Measurements from ENCODE around the gene ZNF784. TPM values are rescaled to one million over a fixed set of nuclear protein-coding genes. Genes with fewer than 3 reads are reported as not detected.

ZNF784 gene
- total RNA-seq, 2 donors from 2014 or later: 6.9 to 9.6 TPM

DNA sequence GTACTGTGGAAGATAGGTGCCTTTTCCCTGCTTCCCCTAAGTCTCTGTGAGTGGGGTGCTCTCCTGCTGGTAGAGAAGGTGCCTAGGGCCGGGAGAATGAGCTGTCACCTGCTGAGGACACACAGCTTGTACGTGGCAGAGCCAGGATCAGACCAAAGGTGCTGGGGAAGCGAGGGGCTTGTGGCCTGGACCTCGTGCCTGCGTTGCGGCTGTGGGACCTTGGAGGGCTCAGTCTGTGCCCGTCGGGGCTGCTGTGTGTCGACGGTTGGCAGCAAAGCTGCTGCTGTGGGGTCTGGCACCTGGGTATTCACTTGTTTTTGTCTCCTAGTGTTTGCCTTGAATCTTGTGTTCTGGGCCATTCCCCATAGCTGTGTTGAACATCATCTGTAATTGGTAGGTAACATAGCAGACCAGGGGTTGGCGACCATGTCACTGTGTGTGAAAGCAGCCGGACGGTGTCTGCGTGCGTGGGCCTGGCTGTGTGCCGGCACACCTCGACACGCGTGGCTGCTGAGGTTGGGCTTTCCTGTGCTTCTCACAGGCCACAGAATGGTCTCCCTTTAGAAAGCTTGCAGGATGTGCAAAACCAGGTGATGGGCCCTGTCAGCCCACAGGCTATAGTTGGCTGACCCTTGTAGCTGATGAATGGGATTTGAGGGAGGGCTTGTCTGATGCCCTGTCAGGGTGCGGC is 39.6 kb upstream of the ZNF784 start:
- intact Hi-C loops (cut with DNase I): no loop called here
- H3K4me3 ChIP-seq: no peak overlapping the region
- H3K9me3 ChIP-seq: no peaks in the 10 kb centered on the region
- ATAC-seq (no peak), DNase-seq (no peak)
- WGBS, 2 donors: 90 to 97% methylated on average over 13 to 20 of the region's 20 CpGs
- TF ChIP-seq POLR2A (IDR thresholded peaks at IDR 0.05): no peak
- TF ChIP-seq, protein P1, sequence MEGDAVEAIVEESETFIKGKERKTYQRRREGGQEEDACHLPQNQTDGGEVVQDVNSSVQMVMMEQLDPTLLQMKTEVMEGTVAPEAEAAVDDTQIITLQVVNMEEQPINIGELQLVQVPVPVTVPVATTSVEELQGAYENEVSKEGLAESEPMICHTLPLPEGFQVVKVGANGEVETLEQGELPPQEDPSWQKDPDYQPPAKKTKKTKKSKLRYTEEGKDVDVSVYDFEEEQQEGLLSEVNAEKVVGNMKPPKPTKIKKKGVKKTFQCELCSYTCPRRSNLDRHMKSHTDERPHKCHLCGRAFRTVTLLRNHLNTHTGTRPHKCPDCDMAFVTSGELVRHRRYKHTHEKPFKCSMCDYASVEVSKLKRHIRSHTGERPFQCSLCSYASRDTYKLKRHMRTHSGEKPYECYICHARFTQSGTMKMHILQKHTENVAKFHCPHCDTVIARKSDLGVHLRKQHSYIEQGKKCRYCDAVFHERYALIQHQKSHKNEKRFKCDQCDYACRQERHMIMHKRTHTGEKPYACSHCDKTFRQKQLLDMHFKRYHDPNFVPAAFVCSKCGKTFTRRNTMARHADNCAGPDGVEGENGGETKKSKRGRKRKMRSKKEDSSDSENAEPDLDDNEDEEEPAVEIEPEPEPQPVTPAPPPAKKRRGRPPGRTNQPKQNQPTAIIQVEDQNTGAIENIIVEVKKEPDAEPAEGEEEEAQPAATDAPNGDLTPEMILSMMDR (IDR thresholded peaks at IDR 0.05): no peak
- H3K27ac ChIP-seq: no peak overlapping the region
- H3K27me3 ChIP-seq: no peaks in the 10 kb centered on the region
- peaks cover 12% of the 10 kb centered on the region for H3K4me1 ChIP-seq
- peaks cover 24 to 56% of the 10 kb centered on the region in 2 donors for H3K36me3 ChIP-seq (replicated peaks in 1 of 2; ENCODE audit: insufficient read depth in 1 of 2, low read depth in 2 of 2)

DNA sequence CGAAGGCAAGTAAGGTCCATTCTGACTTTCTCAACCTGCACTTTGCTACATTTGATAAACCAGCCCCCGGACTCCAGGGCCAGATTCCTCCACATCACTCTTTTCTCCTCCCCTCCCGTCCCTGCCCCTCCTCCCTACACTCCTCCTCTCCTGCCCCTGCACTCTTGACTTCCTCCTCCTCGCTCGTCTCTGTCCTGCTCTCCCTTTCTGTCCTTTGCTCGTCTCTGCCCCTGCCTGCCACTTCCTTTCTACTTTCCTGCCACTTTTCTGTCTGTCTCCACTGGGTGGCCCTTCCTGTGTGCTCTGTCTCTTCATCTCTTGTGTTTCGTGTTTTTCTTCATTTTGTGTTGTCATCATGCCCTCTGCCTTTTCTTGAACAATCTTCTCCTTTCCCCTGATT is 37.5 kb upstream of the ZNF784 start:
- Histone ChIP-seq H3K4me1 (peaks cover 23% of the 10 kb centered on the region), H3K9me3 (no peaks in the 10 kb centered on the region), H3K27ac (no peak overlapping the region)

DNA sequence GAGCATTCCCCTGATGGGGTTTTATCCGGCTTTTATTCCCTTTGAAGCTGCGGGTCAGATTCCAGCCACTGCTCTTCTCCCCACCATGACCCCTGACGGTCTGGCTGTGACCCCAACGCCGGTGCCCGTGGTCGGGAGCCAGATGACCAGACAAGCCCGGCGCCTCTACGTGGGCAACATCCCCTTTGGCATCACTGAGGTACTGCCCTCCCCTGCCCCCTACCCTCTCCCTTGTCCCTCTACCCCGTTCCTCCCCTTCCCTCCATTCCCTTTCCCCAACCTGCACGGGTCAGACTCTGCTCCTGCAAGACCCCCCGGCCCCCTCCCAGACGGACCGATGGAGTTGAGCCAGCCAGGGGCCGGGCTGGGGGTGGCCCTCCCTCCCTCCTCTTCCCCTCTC is 36.6 kb upstream of the ZNF784 start:
- intact Hi-C loops (cut with DNase I): no loop called here
- Histone ChIP-seq H3K4me1 (peaks cover 31% of the 10 kb centered on the region), H3K27me3 (no peaks in the 10 kb centered on the region), H3K9me3 (no peaks in the 10 kb centered on the region), H3K4me3 (no peak overlapping the region), H3K36me3 (replicated peaks in 1 of 2; ENCODE audit: insufficient read depth in 1 of 2, low read depth in 2 of 2) (peaks cover 17 to 42% of the 10 kb centered on the region in 2 donors), H3K27ac (no peak overlapping the region)
- ATAC-seq (no peak), DNase-seq (no peak)
- 74 to 77% methylated on average over 16 of the region's 16 CpGs for WGBS, 2 donors
- TF ChIP-seq, protein P1 (IDR thresholded peaks at IDR 0.05): no peak
- no peak for TF ChIP-seq POLR2A (IDR thresholded peaks at IDR 0.05)

More for the DNA sequence above, 37.5 kb upstream of the ZNF784 start:
- no peak for DNase-seq
- Histone ChIP-seq H3K27me3 (no peaks in the 10 kb centered on the region), H3K36me3 (replicated peaks in 1 of 2; ENCODE audit: insufficient read depth in 1 of 2, low read depth in 2 of 2) (peaks cover 19 to 50% of the 10 kb centered on the region in 2 donors), H3K4me3 (no peak overlapping the region)
- no peak for TF ChIP-seq POLR2A (IDR thresholded peaks at IDR 0.05)
- TF ChIP-seq, protein P1 (IDR thresholded peaks at IDR 0.05): no peak
- intact Hi-C loops (cut with DNase I): no loop called here
- 70 to 73% methylated on average over 7 of the region's 7 CpGs for WGBS, 2 donors
- ATAC-seq: no peak

DNA sequence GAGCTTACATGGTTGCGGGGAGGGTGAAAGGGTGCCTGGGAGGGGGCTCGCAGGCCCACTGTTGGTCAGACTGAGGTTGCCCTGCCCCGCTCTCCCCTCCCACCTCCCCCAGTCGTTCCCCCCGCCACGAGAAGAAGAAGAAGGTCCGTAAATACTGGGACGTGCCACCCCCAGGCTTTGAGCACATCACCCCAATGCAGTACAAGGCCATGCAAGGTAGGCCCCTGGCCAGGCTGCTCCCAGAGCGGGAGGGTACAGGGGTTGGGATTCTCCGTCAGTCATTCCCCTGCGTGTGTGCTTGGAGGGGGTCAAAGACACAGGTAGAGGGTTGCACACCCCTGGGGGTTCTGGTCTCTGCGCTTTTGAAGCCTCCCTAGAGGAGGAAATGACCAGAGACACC is 36.0 kb upstream of the ZNF784 start:
- Histone ChIP-seq H3K27ac (no peak overlapping the region), H3K9me3 (no peaks in the 10 kb centered on the region), H3K36me3 (replicated peaks in 1 of 2; ENCODE audit: insufficient read depth in 1 of 2, low read depth in 2 of 2) (peaks cover 12 to 39% of the 10 kb centered on the region in 2 donors), H3K4me1 (peaks cover 35% of the 10 kb centered on the region), H3K4me3 (no peak overlapping the region), H3K27me3 (no peaks in the 10 kb centered on the region)
- no peak for DNase-seq
- no peak for ATAC-seq
- intact Hi-C loops (cut with DNase I): no loop called here
- TF ChIP-seq, protein P1 (IDR thresholded peaks at IDR 0.05): no peak
- no peak for TF ChIP-seq POLR2A (IDR thresholded peaks at IDR 0.05)
- WGBS, 2 donors: 86 to 91% methylated on average over 9 to 12 of the region's 12 CpGs

DNA sequence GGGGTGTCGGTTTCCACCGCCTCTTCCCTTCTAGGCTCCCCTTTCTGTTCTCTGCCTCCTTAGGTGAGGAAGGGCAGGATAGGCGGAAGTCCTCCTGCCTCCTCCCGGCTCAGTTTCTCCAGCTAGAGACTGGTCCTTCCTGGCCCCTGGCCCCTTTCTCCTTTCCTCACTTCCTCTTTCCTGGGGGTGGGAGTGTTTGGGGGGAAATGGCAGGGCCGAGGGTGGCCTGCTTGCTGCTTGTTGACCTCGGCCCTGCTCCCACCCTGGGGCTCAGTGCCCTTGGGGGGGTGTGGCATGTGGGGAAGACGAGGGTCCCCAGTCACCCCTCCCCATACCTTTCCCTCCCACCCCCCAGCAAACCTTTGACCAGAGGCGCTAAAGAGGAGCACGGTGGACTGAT is 35.5 kb upstream of the ZNF784 start:
- intact Hi-C loops (cut with DNase I): no loop called here
- H3K27ac ChIP-seq: no peak overlapping the region
- 65 to 71% methylated on average over 9 of the region's 9 CpGs for WGBS, 2 donors
- peaks cover 35% of the 10 kb centered on the region for H3K4me1 ChIP-seq
- H3K27me3 ChIP-seq: no peaks in the 10 kb centered on the region
- no peak for TF ChIP-seq POLR2A (IDR thresholded peaks at IDR 0.05)
- TF ChIP-seq, protein P1 (IDR thresholded peaks at IDR 0.05): no peak
- H3K4me3 ChIP-seq: no peak overlapping the region
- DNase-seq (no peak), ATAC-seq (no peak)
- no peaks in the 10 kb centered on the region for H3K9me3 ChIP-seq
- H3K36me3 ChIP-seq (replicated peaks in 1 of 2; ENCODE audit: insufficient read depth in 1 of 2, low read depth in 2 of 2): peaks cover 12 to 36% of the 10 kb centered on the region in 2 donors
